GF-D8 (cell line): Measurements from ENCODE around the gene CCDC85C.

Experiments used
- DNase-seq: peaks from one replicate; lab custom pipeline; 2025; lab: John Stamatoyannopoulos, UW

CCDC85C gene

DNA sequence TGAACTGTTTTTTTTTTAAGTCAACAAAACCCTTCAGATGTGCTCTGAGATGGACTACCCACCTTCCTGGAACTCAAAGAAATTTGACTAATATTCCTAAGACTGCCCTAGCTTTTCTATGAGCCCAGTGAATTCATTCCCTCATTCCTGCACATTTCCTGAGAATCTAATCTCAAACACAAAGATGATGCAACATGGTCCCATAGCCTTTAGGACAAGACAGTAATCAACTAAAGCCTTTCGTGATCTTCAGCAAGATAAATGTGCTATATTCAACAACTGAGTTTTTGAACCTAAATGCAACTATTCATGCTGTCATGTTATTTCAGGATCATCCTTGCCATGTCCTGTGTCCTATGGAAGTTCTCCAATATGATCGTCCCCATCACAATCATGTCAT, 128.3 kb downstream of the CCDC85C start:
- DNase-seq: no peak

DNA sequence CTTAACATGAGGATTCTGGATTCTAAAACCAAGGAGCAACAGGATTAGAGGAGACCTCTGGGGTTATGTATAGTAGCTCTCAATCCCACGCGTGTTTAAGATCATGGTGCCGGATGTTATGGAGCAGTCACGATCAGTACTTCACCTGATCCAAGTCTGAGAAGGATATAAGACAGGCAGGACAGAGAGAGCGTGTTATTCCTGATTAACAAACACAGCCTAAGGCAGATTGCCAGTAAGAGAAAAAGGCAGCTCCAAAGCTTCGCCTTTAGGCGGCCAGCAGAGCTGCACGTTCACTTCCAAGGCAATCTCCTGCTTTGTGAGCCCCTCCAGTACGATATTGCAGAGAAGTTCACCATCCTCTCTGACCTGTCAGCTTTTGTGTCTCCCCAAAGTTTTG, 128.8 kb downstream of the CCDC85C start:
- DNase-seq: no peak

DNA sequence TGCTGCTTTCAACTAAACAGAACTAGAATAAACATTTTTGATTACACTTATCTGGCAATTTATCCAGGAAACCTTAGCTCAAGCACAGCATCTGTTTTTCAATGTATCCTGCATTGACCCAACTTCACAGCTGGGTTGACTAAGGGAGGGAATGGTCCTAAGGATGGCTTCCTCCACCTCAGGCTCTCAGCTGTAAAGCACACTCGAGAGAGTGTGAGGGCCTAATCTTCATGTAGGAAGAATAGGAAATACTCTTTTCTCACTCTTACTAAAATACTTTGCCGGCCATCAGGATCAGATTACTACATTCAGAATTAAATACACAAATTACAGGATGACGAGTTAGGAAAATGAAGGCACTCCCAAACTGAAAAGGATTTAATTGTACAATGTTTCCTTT, 130.5 kb downstream of the CCDC85C start:
- no peak for DNase-seq

DNA sequence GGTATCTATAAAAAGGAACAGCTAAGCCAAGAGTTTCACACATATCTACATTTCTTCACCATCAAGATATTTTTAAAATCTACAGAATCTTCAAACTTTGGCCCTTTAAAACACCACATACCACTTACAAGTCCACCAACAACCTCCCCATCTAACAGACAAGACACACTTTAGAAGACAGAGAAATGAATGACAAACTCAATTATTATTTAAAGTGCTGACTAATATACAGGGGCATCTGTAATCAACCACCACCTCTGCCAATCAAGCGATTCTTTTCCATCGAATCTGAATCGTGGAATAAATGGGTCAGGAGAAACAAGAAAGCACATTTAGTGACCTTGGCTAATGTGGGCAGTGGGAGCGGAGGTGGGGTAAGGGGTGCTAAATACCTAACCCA, 131.1 kb downstream of the CCDC85C start:
- DNase-seq: no peak

DNA sequence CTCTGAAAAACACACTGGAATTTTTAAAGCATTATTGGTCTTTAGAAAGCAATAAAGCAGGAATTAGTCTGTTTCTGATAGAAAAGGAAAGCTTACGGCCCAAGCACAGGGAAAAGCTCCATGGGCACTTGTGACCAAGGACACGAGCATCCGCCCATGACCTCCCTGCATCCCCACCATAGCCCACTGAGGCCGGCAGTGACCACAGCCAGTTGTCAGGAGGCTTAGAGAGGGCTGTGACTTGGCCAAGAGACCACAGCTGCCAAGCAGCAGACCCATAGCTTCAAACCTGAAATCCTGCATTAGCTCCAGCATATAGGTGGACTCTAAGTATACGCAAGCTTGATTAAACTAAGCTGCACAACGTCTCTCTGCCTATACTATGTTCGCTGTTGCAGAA, 132.3 kb downstream of the CCDC85C start:
- DNase-seq: no peak

DNA sequence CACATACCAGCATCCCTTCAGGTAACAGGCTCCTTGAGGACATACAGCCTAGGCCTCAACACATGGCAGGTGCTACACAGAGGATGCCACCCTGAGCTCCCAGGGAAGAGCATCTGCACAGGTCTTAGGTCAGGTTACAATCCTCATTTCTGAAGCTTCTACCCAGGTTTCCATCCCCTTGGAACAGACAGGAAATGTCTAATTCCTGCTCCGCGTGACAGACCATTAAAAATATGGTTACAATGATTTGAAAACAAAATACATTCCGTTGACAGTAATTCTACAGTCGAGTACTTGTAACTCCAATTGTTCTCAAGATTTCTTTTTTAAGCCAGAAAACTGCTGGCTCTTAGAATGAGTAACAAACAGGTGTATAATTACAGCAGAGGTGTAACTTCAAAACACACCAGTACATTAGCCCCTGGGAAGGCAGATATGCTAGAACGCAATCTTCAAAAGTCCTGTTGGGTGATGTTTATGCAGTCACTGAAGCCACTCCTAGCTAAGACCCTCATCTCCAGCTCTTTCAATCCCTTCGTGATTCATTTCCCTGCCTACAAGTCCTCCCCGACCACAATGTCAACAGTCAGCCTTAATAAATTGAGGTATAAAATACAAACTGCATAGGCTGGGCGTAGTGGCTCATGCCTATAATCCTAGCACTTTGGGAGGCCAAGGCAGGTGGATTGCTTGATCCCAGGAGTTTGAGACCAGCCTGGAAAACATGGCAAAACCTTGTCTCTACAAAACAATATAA, 135.0 kb downstream of the CCDC85C start:
- DNase-seq: no peak

DNA sequence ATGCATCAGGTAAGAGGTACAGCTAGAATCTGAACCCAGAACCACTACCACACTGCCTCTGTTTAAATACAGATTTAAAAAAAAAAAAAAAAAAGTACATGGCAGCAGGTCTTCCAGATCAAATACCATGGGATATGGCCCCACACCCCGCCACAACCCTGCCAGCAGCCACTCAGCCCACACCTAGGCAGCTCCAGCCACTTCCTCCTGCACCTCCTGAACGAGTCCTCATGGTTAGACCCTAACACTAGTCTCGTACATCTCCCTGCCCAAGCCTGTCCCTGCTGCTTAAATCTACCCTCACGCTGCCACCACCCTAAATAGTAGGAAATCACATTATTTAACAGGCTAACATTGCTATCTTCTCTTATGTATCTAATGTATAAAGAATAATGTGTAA, 135.9 kb downstream of the CCDC85C start:
- no peak for DNase-seq

DNA sequence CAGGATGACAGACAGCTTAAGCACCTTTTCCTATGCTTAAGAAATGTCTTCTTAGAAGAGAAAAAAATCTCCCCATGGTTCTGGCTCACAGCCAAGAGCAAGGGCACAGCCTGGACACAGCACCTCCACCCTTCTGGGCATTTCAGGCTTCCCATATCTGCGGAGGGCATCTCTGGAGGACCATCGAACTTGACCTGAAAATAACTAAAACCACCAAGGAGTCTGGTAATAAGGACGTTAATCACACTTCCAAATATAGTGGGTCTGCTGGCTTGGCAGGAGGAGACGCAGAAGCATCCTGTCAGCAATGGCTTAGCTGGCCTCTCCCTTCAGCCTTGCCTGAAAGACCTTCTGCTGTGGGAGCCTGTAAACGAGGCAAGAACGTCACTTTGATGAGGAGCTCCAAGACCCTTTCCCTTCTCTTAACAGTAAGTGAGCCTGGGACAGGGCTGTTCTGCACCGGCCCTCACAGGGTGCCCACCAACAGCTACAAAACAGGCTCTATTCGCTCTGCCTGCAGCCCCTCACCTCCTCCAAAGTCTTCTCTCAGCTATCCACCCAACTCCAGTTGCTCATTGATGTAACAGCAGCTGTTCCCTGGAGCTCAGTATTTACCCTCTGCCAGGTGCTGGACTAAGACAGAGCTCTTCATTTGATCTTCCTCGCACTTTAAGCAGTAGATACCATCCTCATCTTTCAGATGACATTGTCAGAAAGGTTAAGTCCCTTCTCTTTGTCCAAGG, 136.5 kb downstream of the CCDC85C start:
- no peak for DNase-seq

DNA sequence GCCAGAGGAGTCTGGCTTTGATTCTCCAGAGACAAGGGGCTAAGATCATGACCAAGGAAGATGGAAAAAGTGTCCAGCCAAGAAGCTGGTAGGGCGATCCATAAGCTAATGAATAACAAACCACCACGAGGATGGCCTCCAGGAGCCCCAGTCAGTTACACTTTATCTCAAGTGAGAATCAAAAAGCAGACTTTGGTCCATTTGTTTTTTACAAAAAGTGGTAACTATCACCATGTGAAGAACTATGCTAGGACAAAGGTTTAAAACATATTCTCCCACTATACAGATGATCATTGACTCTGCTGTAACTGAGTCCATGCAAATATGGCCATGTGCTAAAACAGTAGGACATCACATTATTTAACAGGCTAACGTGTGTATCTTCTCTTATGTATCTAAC, 137.2 kb downstream of the CCDC85C start:
- no peak for DNase-seq

DNA sequence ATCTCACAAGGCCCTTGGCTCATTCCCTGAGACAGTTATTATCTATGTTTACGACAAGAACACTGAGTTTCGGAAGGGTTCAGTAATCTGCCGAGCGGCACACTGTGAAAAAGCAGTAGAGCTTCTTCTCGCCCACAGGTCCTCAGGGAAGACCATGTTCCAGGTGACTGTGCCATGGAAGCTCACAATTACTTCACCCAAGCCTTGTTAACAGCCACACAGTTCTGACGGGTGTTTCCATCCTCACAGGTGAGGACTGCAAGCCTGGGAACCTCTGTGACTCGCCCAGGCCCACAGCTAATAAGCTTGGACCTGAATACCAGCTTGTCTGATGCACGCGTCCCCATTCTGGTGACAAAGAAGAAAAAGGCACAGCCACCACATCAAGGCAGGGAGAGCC, 138.7 kb downstream of the CCDC85C start:
- DNase-seq: no peak

DNA sequence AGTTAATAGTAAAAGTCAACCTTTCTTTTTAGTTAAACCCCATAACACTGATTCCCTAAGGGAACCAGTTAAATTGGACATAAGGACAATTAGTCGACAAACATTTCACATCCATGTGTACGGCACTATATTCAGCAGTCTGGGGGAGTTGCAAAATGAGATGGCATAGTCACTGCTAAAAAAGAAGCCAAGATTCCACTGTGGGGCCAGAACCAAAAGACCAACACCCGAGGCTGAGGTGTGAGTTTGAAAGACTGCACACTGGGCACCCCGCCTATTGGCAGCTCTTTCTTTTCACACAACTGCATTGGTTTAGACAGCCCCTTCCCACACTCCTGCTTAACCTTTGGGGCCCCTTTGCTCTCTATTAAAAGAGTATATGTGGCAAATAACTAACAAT, 140.0 kb downstream of the CCDC85C start:
- no peak for DNase-seq

DNA sequence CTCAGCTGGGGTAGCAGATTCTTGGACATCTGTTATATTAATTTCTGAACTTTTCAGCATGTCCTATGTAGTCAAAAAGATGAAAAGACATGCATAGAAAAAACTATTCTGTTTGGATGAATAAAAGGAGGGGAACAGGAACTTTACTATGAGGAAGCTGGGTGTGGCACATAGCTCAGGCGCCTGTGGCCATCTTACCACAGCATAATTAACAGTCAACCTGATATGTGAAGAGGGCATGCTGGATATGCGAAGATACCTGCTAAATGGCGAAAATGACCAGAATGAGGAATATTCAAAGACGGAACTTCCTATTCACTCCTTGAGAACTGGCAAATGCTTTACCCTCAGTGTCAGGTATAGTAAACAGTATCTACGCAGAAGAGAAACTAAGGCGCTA, 141.8 kb downstream of the CCDC85C start:
- no peak for DNase-seq

DNA sequence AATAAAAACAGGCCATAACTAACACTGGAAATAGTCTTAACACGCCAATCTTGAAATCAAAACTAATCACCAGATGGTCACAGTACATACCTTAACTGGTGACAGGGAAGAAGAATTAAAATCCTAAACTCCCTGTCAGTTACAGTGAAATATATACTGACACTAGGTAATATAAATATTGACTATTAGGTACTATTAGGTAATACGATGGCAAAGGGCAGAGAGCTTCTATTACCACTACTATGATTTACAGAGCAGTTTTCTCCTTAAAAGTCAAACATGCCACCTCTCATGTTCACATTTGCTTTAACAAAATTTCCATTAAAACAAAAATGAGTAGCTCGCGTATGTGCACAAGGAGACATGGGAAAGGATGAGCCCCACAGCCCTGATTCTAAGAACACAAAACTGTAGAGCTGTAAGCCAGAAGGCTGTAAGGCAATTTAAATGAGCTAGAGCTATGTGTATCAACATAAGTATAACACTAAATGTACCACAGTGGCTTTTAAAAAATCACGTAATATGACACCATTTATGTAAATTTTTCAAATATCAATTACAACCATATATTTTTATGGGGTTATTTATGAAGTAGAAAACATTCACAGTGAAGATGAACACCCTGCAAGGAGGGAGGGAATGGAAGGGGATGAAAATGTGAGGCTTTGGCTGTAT, 142.5 kb downstream of the CCDC85C start:
- no peak for DNase-seq

DNA sequence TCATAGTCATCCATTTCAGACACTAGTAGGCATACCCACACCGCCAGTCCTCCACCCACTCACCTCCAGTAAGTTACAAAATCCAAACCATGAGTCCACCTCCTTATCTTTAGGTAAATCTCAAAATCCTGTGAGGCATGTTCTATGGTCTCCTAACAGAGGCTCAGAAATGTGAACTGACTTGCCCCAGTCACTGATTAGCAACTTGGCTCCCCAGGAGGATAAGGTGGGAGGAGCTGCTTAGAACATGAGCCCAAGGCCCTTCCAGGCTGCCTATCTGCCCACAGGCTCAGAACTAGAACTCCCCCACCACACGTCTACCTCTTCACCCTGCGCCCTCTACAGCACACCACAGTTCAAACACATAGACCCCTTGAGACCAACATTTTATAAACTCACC, 143.2 kb downstream of the CCDC85C start:
- DNase-seq: no peak

DNA sequence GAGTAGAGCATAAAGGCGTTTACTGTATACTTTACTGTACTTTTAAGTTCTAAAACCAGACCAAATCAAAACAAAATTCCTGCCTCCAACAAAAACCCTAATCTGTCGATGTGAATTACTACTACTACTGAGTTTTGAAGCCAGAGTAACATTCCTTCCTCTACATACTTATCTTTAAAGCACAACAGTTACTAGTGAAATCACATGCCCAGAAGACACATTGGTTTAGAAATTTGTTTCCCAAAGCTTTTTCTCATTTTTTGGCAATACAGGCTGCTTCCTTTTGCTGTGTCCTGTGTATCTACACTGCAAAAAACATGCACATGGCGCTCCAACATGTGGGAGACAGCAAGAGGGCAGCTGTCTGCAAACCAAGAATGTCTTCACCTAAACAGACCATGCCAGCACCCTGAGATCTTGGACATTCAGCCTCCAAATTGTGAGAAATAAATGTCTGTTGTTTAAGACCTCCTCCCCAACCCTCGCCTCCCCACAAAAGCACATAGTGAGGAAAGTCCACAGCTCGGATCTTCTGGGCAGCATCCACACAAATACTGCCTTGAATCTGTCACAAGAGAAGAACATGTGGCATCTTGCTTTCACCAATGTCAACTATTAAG, 144.4 kb downstream of the CCDC85C start:
- DNase-seq: no peak

DNA sequence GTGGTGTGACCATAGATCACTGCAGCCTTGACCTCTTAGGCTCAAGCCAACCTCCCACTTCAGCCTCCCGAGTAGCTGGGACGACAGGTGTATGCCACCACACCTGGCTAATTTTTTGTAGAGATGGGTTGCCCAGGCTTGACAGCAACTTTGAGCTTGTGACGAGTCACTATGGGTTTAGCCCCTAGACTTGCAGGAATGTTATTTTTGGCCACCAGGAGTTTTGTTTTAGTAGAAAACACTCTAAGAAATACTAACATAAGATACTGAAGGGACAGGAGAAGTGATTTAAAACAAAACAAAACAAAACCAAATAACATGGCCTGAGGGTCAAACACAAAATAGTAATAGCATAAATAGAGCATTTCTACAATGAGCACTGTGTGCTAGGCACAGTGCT, 149.8 kb downstream of the CCDC85C start:
- no peak for DNase-seq

DNA sequence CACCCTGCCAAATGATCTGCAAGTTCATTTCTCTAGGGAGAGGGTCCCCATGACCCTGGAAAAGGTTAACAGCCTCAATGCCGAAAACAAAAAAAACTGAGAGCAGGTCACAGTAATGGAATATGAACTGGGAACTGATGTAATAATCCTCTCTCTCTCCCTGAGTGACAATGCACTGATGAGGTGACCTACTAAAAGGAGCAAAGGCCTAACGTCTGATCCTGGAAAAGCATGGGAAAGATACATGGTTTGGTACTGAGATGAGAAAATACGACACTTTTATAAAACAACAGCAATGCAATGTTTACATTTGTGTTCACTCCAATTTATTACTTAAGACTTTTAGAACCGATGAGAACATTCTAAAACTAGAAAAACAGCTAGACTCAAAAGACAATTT, 151.0 kb downstream of the CCDC85C start:
- no peak for DNase-seq

DNA sequence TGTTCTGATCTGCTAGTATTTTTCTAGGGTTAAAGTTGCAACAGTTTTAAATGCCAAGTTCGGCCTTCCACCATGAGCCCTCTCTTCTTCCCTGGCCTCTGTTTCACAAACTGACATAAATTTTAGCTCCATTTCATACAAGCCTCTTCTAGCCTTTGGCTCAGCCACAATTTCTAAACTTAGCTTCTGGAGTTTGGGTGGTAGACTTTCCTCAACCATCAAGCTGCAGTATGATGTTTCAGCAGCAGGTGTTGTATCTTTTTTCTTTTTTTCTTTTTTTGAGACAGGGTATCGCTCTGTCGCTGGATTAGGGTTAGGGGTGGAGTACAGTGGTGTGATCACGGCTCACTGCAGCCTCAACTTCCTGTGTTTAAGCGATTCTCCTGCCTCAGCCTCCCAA, 152.8 kb downstream of the CCDC85C start:
- DNase-seq: no peak

DNA sequence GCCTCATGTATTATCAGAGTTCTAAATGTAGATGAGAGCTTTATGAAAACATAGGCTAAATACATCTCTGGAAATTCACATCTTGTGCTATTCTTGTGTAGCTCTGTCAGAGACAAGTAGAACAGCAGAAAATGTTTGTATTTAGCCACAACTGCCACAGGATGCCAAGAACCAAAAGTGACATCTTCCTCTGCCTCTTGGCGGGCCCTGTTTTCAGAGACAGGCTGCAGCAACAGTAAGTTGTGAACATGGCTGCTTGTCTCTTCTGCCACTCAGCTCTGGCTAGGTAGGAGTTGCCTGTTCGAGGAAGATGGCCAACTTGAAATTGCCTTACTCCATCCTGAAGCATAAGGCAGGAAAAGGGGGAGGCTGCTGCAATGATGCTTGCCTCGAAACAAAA, 153.7 kb downstream of the CCDC85C start:
- DNase-seq: no peak
